GM19025 (cell line): ENCODE results near the gene HTRA3.

Experiments
- ATAC-seq: cut with Tn5 transposase; IDR thresholded peaks from one replicate; pipeline ENCODE4 v1.9.1; 2021; ENCODE audit warnings: mild to moderate bottlenecking, low read depth, moderate library complexity; ENCODE audit not compliant: unreplicated experiment

The HTRA3 gene

DNA sequence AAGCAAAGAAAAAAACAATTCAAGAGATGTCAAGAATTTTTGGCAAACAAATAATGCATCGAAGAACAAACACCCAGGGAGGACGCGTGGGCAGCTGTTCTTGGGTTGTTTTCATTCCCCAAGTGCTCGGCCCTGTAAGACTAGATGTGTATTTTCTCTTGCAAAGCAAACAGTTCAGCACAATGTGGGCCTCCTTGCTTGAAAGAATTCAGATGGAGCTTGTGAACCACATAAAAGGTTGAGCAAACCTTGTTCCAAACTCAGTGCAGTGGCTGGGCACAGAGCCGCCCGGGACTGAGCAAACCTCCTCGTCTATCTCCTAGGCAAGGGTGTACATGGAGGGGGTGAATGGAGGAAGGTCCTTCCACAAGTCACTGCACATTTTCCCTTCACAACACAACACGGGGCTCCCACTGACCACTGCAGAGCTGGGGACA is 82.4 kb downstream of the HTRA3 start:
- no peak for ATAC-seq

- no peak for ATAC-seq
Observed at GRCh38 chr4:8352368-8353157, 83.0 kb downstream of the HTRA3 start.

DNA sequence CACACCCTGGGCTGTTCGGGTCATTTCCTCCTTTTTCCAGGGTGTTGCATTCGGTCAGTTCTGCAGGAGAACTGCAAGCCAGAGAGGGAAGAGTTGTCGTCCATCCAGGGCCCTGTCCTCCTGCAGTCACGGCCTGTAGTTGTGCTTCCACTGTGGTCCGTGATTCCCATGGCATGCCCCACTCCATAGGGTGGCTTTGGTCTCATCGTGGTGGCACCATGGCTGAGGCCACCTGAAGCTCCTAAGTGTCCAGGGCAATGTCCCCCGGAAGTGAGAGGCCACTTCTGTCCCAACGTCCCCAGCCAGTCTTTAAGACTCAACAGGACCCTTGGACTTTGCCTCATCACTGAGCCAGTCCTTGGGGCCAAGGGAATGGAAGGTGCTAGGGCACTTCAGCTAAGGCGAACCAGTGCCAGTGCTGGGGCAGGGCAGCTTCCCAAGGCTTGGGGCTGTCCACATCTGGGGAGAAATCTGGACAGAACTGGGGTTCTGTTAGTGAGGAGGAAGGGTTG is 83.7 kb downstream of the HTRA3 start:
- no peak for ATAC-seq

GRCh38 chr4:8353912-8354453 is 84.4 kb downstream of the HTRA3 start:
- no peak for ATAC-seq

DNA sequence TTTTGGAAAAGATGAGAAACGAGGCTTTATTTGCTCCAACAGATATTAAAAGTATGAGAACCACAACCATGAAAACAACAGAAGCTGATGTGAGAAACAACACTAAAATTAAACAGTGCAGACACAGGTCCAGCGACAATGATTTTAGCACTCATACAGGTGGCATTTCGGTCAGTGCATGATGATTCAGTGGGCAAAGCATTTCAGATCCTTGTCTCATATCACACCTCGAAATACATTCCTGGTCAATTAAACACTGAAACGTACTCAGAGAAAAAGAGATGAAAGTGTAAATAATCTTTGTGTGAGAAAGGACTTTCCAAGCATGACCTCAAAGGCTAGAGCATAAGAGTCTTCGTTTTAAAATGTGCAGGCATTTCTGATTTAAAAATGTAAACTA is 85.8 kb downstream of the HTRA3 start:
- ATAC-seq, result no peak

GRCh38 chr4:8355864-8356565 is 86.5 kb downstream of the HTRA3 start:
- no peak for ATAC-seq
